ENCODE data around the gene HNRNPD.

DNA sequence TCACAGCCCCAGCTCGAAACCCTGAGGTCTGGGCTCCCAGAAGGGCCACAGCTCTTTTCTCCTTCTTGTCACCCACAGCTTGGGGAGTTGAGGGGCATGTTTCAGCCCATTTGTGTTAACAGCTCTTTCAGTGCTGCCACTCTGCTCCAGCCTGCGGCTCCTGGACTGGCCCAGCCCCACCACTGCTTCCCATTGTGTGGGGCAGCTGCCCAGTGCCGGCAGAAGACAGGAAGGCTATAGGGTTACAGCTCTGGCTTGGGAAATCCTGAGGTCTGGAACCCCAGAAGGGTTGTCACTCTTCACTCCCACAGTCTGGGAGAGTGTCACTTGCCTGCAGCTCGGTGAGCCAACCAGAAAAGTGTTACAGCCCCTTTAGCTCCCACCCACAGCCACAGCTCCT is 7.0 kb upstream of the HNRNPD start:
- no peak for TF ChIP-seq SPI1 (IDR thresholded peaks at IDR 0.05; ENCODE audit: borderline replicate concordance, insufficient read depth, low read depth, low read length)
- TF ChIP-seq BHLHE40 (IDR thresholded peaks at IDR 0.05; ENCODE audit: borderline replicate concordance in 1 of 2, low read depth in 2 of 2, low read length in 1 of 2) = no peak
- TF ChIP-seq TAF1 (IDR thresholded peaks at IDR 0.05; ENCODE audit: borderline replicate concordance, low read depth, low read length) = no peak
- no peak for TF ChIP-seq USF2 (IDR thresholded peaks at IDR 0.05; ENCODE audit: borderline replicate concordance, low read depth, low read length)
- no peak for TF ChIP-seq POLR2A (IDR thresholded peaks at IDR 0.05; ENCODE audit: low read depth, low read length)
- TF ChIP-seq ATF3 (IDR thresholded peaks at IDR 0.05; ENCODE audit: borderline replicate concordance, extremely low read depth, low read depth, low read length) = no peak
- TF ChIP-seq RBBP5 (conservative IDR thresholded peaks at IDR 0.05) = no peak
